ENCODE results near the gene ITIH1. TPM values are rescaled to one million over a fixed set of nuclear protein-coding genes. Genes with fewer than 3 reads are reported as not detected.

Gene ITIH1
- total and polyA plus RNA-seq, 9 of the 15 experiments (the other 6 are each of a cell fraction or from before 2014, with no cell fraction given), result 0.31 TPM; not detected in 8

GRCh38 chr3:52770496-52771333, 6.7 kb upstream of the ITIH1 start, which contains the start of gene NEK4:
Gene NEK4 (minus strand): TSS chr3:52770940. CDS start chr3:52770746, 194 bp downstream.
- Histone ChIP-seq H2AFZ (ENCODE audit: low read depth, low read length) (peak within 1 kb of the TSS; percentile 94), H3K79me2 (ENCODE audit: control insufficient read depth, insufficient read depth, low read length) (peaks cover 24% of the 10 kb centered on the region), H3K27me3 (ENCODE audit: control insufficient read depth in 2 of 2, insufficient read depth in 2 of 2, low read length in 2 of 2) (no peaks in the 10 kb centered on the region), H3K36me3 (ENCODE audit: control insufficient read depth, insufficient read depth, low read length) (peaks cover 13% of the 10 kb centered on the region; the same call in 1 of the 3 replicates), H3K4me2 (ENCODE audit: insufficient read depth, low read length) (peak within 1 kb of the TSS; percentile 93), H3K9ac (ENCODE audit: insufficient read depth in 1 of 2, low read depth in 2 of 2, low read length in 2 of 2) (peak within 1 kb of the TSS; percentile 83 to 87), H3K9me1 (ENCODE audit: control insufficient read depth, insufficient read depth, low read length) (no peaks in the 10 kb centered on the region), H4K20me1 (replicated peaks; ENCODE audit: control insufficient read depth, insufficient read depth, low read length) (no peaks in the 10 kb centered on the region), H3K4me1 (replicated peaks in 1 of 2; ENCODE audit: control insufficient read depth in 2 of 2, insufficient read depth in 2 of 2, low read length in 2 of 2) (peaks cover 3 to 4% of the 10 kb centered on the region in 2 experiments; a peak in 2 of 5 replicates), H3K27ac (ENCODE audit: extremely low read depth, low read depth, low read length) (peak within 1 kb of the TSS; percentile 88), H3K4me3 (peak within 1 kb of the TSS; percentile 80), H3K9me3 (replicated peaks; ENCODE audit: control insufficient read depth, insufficient read depth, low read depth, low read length) (no peaks in the 10 kb centered on the region)
- peak; percentile 87 to 91 (median 90) for DNase-seq (ENCODE audit: extremely low read depth in 1 of 4, low spot score in 3 of 4)
- FAIRE-seq, result peak; percentile 82
- BruUV-seq (replicated peaks), result no TSS peak
- under 1% methylated on average over 32 of the region's 67 CpGs for WGBS (ENCODE audit: insufficient coverage, low coverage, missing lambda C conversion rate)
- intact Hi-C loops (cut with micrococcal nuclease) (no loop called here), in situ Hi-C loops (cut with MboI) (no loop called here)
- peak; percentile 99 for ATAC-seq
- ChIA-PET CTCF (ENCODE audit: low intra/inter-chr PET ratio) (interaction anchor here (0.7 kb wide), 1 partner anchor 375 kb away, joined by 6 read pairs; no protein-coding TSS in a partner anchor), POLR2A (interaction anchor here (0.7 to 1.5 kb wide), 6 partner anchors 10 to 210 kb away, joined by 3 to 7 read pairs (median 4); no protein-coding TSS in a partner anchor)
- peak; percentile 59 for TF ChIP-seq RB1 (IDR thresholded peaks at IDR 0.05; ENCODE audit: low read depth)
- peak; percentile 22 for TF ChIP-seq RBBP5 (IDR thresholded peaks at IDR 0.05; ENCODE audit: borderline replicate concordance, insufficient read depth, low read length, poor library complexity, severe bottlenecking)
- no peak for TF ChIP-seq NEUROD1 (IDR thresholded peaks at IDR 0.05; ENCODE audit: borderline replicate concordance, low read depth, low read length, partially characterized antibody)
- TF ChIP-seq TAF7 (tag; IDR thresholded peaks at IDR 0.05), result peak; percentile 85
- TF ChIP-seq CREB3 (tag; conservative IDR thresholded peaks at IDR 0.05; ENCODE audit: low read depth), result no peak
- TF ChIP-seq SIX5 (IDR thresholded peaks at IDR 0.05; ENCODE audit: borderline replicate concordance in 1 of 2, insufficient read depth in 1 of 2, low read depth in 1 of 2, low read length in 2 of 2), result no peak
- TF ChIP-seq ZKSCAN8 (CRISPR knock-in tag; IDR thresholded peaks at IDR 0.05), result no peak
- no peak for TF ChIP-seq POLR3A (IDR thresholded peaks at IDR 0.05; ENCODE audit: borderline replicate concordance, extremely low read depth, insufficient read depth, insufficient read length)
- peak; percentile 90 for TF ChIP-seq TBP (optimal IDR thresholded peaks at IDR 0.05; ENCODE audit: low read depth, low read length)
- no peak for TF ChIP-seq GATAD2B (IDR thresholded peaks at IDR 0.05; ENCODE audit: borderline replicate concordance)
- peak in 1 of 2 experiments; percentile 53; a peak in 1 of 4 replicates for TF ChIP-seq MLLT1 (IDR thresholded peaks at IDR 0.05)
- no peak for TF ChIP-seq SNRNP70 (optimal IDR thresholded peaks at IDR 0.05; ENCODE audit: low read depth, low read length)
- no peak for TF ChIP-seq DIDO1 (tag; IDR thresholded peaks at IDR 0.05; ENCODE audit: low read depth)
- TF ChIP-seq ZSCAN32 (CRISPR knock-in tag; IDR thresholded peaks at IDR 0.05), result no peak
- no peak for TF ChIP-seq MECOM (CRISPR knock-in tag; IDR thresholded peaks at IDR 0.05)
- peak; percentile 85 for TF ChIP-seq ZFX (CRISPR knock-in tag; IDR thresholded peaks at IDR 0.05)
- TF ChIP-seq POU5F1 (IDR thresholded peaks at IDR 0.05; ENCODE audit: borderline replicate concordance, low read depth, low read length, partially characterized antibody), result no peak
